HepG2 (cell line): Measurements from ENCODE around the gene TMEM253. TPM values are rescaled to one million over a fixed set of nuclear protein-coding genes. Genes with fewer than 3 reads are reported as not detected.
A peak's percentile ranks its signal among the peaks of the same experiment; 100 is the strongest.

ENCODE experiments used
- AHR ChIP-seq: IDR thresholded peaks from 2 replicates; pipeline ENCODE4 v1.6.1; 2018; ENCODE audit warnings: missing genetic modification reagents, missing compliant biosample characterization
- BCL6 ChIP-seq: IDR thresholded peaks from 2 replicates; pipeline ENCODE4 v1.6.1; 2016; ENCODE audit warnings: missing genetic modification reagents, missing compliant biosample characterization
- CCDC6 ChIP-seq: sonication (generic); formaldehyde crosslinking; IDR thresholded peaks from 2 replicates; pipeline ENCODE4 v1.8.1; 2022; ENCODE audit warnings: mild to moderate bottlenecking, missing genetic modification reagents, moderate library complexity
- HOXA7 ChIP-seq: sonication (generic); formaldehyde crosslinking; IDR thresholded peaks from 2 replicates; pipeline ENCODE4 v1.8.1; 2022; ENCODE audit warnings: mild to moderate bottlenecking, missing genetic modification reagents, moderate library complexity
- JDP2 ChIP-seq: sonication (generic); formaldehyde crosslinking; IDR thresholded peaks from 2 replicates; pipeline ENCODE4 v1.8.1; 2022; ENCODE audit warnings: missing genetic modification reagents, borderline replicate concordance
- KDM6A ChIP-seq: IDR thresholded peaks from 2 replicates; pipeline ENCODE4 v1.6.1; 2016; ENCODE audit warnings: low read depth
- PHB2 ChIP-seq: fragments of 450-650 bp; IDR thresholded peaks from 2 replicates; pipeline ENCODE4 v1.6.1; 2018; ENCODE audit not compliant: partially characterized antibody
- POGK ChIP-seq: sonication (generic); formaldehyde crosslinking; conservative IDR thresholded peaks from 2 replicates; pipeline ENCODE4 v1.8.0; 2022; ENCODE audit warnings: mild to moderate bottlenecking, moderate library complexity, missing genetic modification reagents
- SOX6 ChIP-seq, 2 experiments: fragments of 450-650 bp in 1 of 2; sonication (generic) in 1 of 2; formaldehyde crosslinking in 1 of 2; IDR thresholded peaks; 2 replicates each; pipeline versions ENCODE4 v1.4.0 to v1.6.1; 2017 to 2020; ENCODE audit warnings: antibody characterized with exemption in 1 of 2, mild to moderate bottlenecking in 1 of 2, missing genetic modification reagents in 1 of 2
- ZC3H13 ChIP-seq: sonication (generic); formaldehyde crosslinking; IDR thresholded peaks from 2 replicates; pipeline ENCODE4 v1.8.1; 2023; ENCODE audit warnings: mild to moderate bottlenecking, missing genetic modification reagents, moderate library complexity
- ZHX2 ChIP-seq, 2 experiments: sonication (generic) in 1 of 2; formaldehyde crosslinking in 1 of 2; IDR thresholded peaks; 2 replicates each; pipeline versions ENCODE4 v1.6.1 to v1.9.0; 2014 to 2022; ENCODE audit warnings: antibody characterized with exemption in 1 of 2, borderline replicate concordance in 1 of 2, inconsistent platforms in 1 of 2, low read depth in 1 of 2, missing genetic modification reagents in 1 of 2
- ZMYM4 ChIP-seq: sonication (generic); formaldehyde crosslinking; IDR thresholded peaks from 2 replicates; pipeline ENCODE4 v1.8.1; 2023; ENCODE audit warnings: mild to moderate bottlenecking, missing genetic modification reagents
- ZNF703 ChIP-seq: sonication (generic); formaldehyde crosslinking; IDR thresholded peaks from 2 replicates; pipeline ENCODE4 v1.5.1; 2020; ENCODE audit warnings: missing genetic modification reagents, mild to moderate bottlenecking, moderate library complexity, borderline replicate concordance
- ZSCAN12 ChIP-seq: sonication (generic); formaldehyde crosslinking; IDR thresholded peaks from 2 replicates; pipeline ENCODE4 v1.9.0; 2021; ENCODE audit warnings: mild to moderate bottlenecking, missing genetic modification reagents
- polyA plus RNA-seq, 8 experiments: library from polyadenylated mRNA; depleted of rRNA in 3 of 8; stranded (reverse) in 7 of 8; unstranded in 1 of 8; fragments of >200 nt; fragmentation: Illumina TruSeq in 4 of 8; extraction: Trizol in 4 of 8; gene quantifications; 2 replicates each; pipeline versions ENCODE4 v1.2.1 to v1.2.3, GENCODE V29; 2011 to 2016; ENCODE audit warnings: low read depth in 4 of 8, missing spikeins in 1 of 8, mixed read lengths in 1 of 8; ENCODE audit not compliant: insufficient read depth in 1 of 8
- total RNA-seq, 5 experiments: library from RNA; depleted of rRNA; stranded (reverse); fragments of >200 nt; fragmentation: Illumina TruSeq; extraction: Trizol; gene quantifications; 2 replicates each; pipeline ENCODE4 v1.2.3, GENCODE V29; 2016; ENCODE audit warnings: low read depth in 1 of 5
- TF ChIP-seq, protein P1 (sequence below), 2 experiments: sonication (generic) in 1 of 2; formaldehyde crosslinking in 1 of 2; IDR thresholded peaks; 2 replicates each; pipeline versions ENCODE4 v1.5.1 to v1.6.1; 2011 to 2020; ENCODE audit warnings: borderline replicate concordance in 1 of 2, low read depth in 1 of 2, low read length in 1 of 2, mild to moderate bottlenecking in 1 of 2, missing genetic modification reagents in 1 of 2, moderate library complexity in 1 of 2
- TF ChIP-seq, protein P2 (sequence below): sonication (generic); formaldehyde crosslinking; IDR thresholded peaks from 2 replicates; pipeline ENCODE4 v1.8.0; 2022; ENCODE audit warnings: mild to moderate bottlenecking, missing genetic modification reagents

Gene TMEM253
- total and polyA plus RNA-seq, 2 of the 13 experiments (the other 11 are each of a cell fraction or from before 2014, with no cell fraction given), result 0.29 to 0.45 TPM

DNA sequence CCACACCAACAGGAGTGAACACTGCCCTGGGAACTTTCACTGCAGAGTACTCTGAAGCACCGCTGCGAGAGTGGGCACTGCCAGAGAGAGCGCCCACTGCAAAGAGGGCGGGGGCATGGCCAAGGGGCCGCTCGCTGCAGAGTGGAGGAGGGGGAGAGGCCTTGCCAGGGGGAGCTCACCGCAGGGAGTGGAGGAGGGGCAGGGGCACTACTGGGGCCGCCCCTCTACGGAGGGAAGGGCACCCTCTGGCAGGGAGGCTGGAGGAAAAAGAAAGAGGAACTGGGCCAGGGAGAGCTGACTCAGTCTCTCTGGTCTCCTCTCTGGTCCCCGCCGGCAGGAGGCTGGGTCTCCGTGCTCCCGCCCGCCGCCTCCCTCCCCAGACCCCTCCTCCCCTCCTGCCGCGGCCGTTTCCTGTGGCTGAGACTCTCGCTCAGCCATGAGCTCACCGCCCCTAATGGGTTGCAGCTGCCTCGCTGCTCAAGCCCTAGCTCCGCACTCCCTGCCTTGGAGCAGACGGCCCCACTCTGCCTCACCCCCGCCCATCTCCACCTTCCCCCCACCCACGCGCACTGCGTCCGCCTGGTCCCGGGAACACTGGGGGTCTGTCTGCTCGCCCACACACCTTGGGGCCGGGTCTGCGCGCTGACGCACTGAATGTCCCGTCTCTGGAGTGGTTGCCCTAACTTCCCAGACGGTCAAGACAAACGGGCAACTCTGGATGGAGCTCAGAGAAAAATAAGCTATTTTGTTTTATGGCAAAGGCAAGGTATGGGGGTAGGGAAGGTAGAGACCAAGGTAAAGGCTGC lies 29.4 kb upstream of the TMEM253 start (continued):
- TF ChIP-seq AHR (CRISPR knock-in tag) (0 out of 2 replicates have a peak, but pooled peaks have one; percentile 67), CCDC6 (CRISPR knock-in tag) (no peak), HOXA7 (CRISPR knock-in tag) (peak; percentile 79; the same call in 1 of the 2 replicates), KDM6A (CRISPR knock-in tag) (no peak), ZC3H13 (CRISPR knock-in tag) (no peak; the same call in 1 of the 2 replicates), ZSCAN12 (CRISPR knock-in tag) (no peak), POGK (CRISPR knock-in tag) (no peak), JDP2 (CRISPR knock-in tag) (no peak), ZMYM4 (0 out of 2 replicates have a peak, but pooled peaks have one; percentile 40), ZHX2 (IDR thresholded peaks at IDR 0.05; ENCODE audit: low read depth) (no peak), ZHX2 (CRISPR knock-in tag; IDR thresholded peaks at IDR 0.05; ENCODE audit: borderline replicate concordance) (no peak), BCL6 (CRISPR knock-in tag) (peak; percentile 51), PHB2 (no peak), SOX6 (IDR thresholded peaks at IDR 0.05) (no peak), SOX6 (CRISPR knock-in tag; IDR thresholded peaks at IDR 0.05) (no peak), ZNF703 (no peak)
- TF ChIP-seq, protein P1, sequence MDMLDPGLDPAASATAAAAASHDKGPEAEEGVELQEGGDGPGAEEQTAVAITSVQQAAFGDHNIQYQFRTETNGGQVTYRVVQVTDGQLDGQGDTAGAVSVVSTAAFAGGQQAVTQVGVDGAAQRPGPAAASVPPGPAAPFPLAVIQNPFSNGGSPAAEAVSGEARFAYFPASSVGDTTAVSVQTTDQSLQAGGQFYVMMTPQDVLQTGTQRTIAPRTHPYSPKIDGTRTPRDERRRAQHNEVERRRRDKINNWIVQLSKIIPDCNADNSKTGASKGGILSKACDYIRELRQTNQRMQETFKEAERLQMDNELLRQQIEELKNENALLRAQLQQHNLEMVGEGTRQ (IDR thresholded peaks at IDR 0.05; ENCODE audit: low read depth, low read length), result no peak
- TF ChIP-seq, protein P1 (CRISPR knock-in tag; IDR thresholded peaks at IDR 0.05; ENCODE audit: borderline replicate concordance), result no peak
- TF ChIP-seq, protein P2, sequence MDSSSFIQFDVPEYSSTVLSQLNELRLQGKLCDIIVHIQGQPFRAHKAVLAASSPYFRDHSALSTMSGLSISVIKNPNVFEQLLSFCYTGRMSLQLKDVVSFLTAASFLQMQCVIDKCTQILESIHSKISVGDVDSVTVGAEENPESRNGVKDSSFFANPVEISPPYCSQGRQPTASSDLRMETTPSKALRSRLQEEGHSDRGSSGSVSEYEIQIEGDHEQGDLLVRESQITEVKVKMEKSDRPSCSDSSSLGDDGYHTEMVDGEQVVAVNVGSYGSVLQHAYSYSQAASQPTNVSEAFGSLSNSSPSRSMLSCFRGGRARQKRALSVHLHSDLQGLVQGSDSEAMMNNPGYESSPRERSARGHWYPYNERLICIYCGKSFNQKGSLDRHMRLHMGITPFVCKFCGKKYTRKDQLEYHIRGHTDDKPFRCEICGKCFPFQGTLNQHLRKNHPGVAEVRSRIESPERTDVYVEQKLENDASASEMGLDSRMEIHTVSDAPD, result no peak
